HG03108 (cell line): ENCODE results near the gene PPP1R9B.

Experiments used
- ATAC-seq: cut with Tn5 transposase; IDR thresholded peaks from one replicate; pipeline ENCODE4 v1.9.1; 2021; ENCODE audit warnings: moderate library complexity; ENCODE audit not compliant: unreplicated experiment

The PPP1R9B gene

GRCh38 chr17:50096092-50096491 lies 54.4 kb downstream of the PPP1R9B start:
- no peak for ATAC-seq

- ATAC-seq, result no peak
Measured at GRCh38 chr17:50095626-50096037, 54.8 kb downstream of the PPP1R9B start.

GRCh38 chr17:50094753-50095619 lies 55.5 kb downstream of the PPP1R9B start, which contains the start of gene PDK2:
Gene PDK2 (plus strand): TSS chr17:50095351. CDS start chr17:50095436, 85 bp downstream.
- peak; percentile 92 for ATAC-seq

GRCh38 chr17:50094243-50094752 lies 56.2 kb downstream of the PPP1R9B start:
- peak; percentile 34 for ATAC-seq

GRCh38 chr17:50093807-50094206 lies 56.7 kb downstream of the PPP1R9B start:
- ATAC-seq, result no peak

- no peak for ATAC-seq
Measured at GRCh38 chr17:50093246-50093645, 57.2 kb downstream of the PPP1R9B start.

- ATAC-seq, result no peak
Measured at GRCh38 chr17:50091918-50092285, 58.6 kb downstream of the PPP1R9B start.

- no peak for ATAC-seq
Measured at GRCh38 chr17:50090971-50091917, 59.2 kb downstream of the PPP1R9B start.

GRCh38 chr17:50090071-50090470 lies 60.4 kb downstream of the PPP1R9B start:
- no peak for ATAC-seq

GRCh38 chr17:50088952-50089825 lies 61.3 kb downstream of the PPP1R9B start:
- ATAC-seq, result no peak

GRCh38 chr17:50087912-50088405 lies 62.5 kb downstream of the PPP1R9B start:
- ATAC-seq, result no peak

GRCh38 chr17:50087246-50087911 lies 63.1 kb downstream of the PPP1R9B start:
- ATAC-seq, result no peak
